H1 (cell line): ENCODE measurements around the gene MYO3A. TPM values are rescaled to one million over a fixed set of nuclear protein-coding genes. Genes with fewer than 3 reads are reported as not detected.

ENCODE experiments used
- CTCF ChIA-PET: fragments of 300-600 bp; sonication (Branson Sonifier 250); formaldehyde crosslinking; loops from one replicate; lab custom pipeline; 2021; ENCODE audit not compliant: partially characterized antibody; lab: Charles Lee
- POLR2A ChIA-PET: fragments of 300-600 bp; sonication (Branson Sonifier 250); formaldehyde crosslinking; loops from one replicate; lab custom pipeline; 2021; ENCODE audit warnings: inconsistent platforms; ENCODE audit not compliant: partially characterized antibody; lab: Charles Lee
- DNase-seq, 2 experiments: peaks; one replicate each; pipeline versions ENCODE4 v3.0.0 to v3.0.0-alpha.2; 2010 to 2022; ENCODE audit warnings: low spot score in 2 of 2, low read depth in 1 of 2, mixed read lengths in 1 of 2
- FAIRE-seq: peaks from 2 replicates; lab custom pipeline; 2011; peaks lifted over from hg19 to GRCh38; lab: Jason Lieb, UNC
- H2AFZ ChIP-seq: 2 replicates; pipeline ENCODE4 v1.8.1; 2012; ENCODE audit warnings: low read length, inconsistent platforms
- H2AK5ac ChIP-seq: 2 replicates; pipeline ENCODE4 v1.6.1; 2013; ENCODE audit warnings: low read depth, low read length
- H2BK120ac ChIP-seq: replicated peaks from 2 replicates; pipeline ENCODE3; 2013; ENCODE audit warnings: low read depth, low read length, inconsistent platforms
- H2BK12ac ChIP-seq: 2 replicates; pipeline ENCODE4 v1.6.1; 2013; ENCODE audit warnings: low read depth, low read length
- H2BK15ac ChIP-seq: 2 replicates; pipeline ENCODE4 v1.6.1; 2013; ENCODE audit warnings: low read length
- H2BK20ac ChIP-seq: 2 replicates; pipeline ENCODE4 v1.6.1; 2013; ENCODE audit warnings: low read length
- H2BK5ac ChIP-seq: 2 replicates; pipeline ENCODE4 v1.6.1; 2013; ENCODE audit warnings: low read depth, low read length
- H3K14ac ChIP-seq: 2 replicates; pipeline ENCODE4 v1.6.1; 2013; ENCODE audit warnings: inconsistent platforms; ENCODE audit not compliant: insufficient read length
- H3K18ac ChIP-seq: 2 replicates; pipeline ENCODE4 v1.6.1; 2013; ENCODE audit warnings: low read length; ENCODE audit errors: extremely low read depth
- H3K23ac ChIP-seq: 2 replicates; pipeline ENCODE4 v1.6.1; 2013; ENCODE audit warnings: inconsistent platforms; ENCODE audit not compliant: insufficient read length
- H3K23me2 ChIP-seq: 2 replicates; pipeline ENCODE4 v1.6.1; 2013; ENCODE audit warnings: low read depth, low read length
- H3K27ac ChIP-seq: 2 replicates; pipeline ENCODE4 v1.6.1; 2011; ENCODE audit warnings: low read depth, low read length, inconsistent platforms
- H3K27me3 ChIP-seq, 4 experiments: replicated peaks in 1 of 4; 1 replicate in 1 of 4; 2 replicates in 3 of 4; pipeline versions ENCODE4 v1.6.1 to v1.8.1; 2011 to 2013; ENCODE audit warnings: low read length in 3 of 4, mild to moderate bottlenecking in 3 of 4, inconsistent platforms in 2 of 4, mixed read lengths in 2 of 4, moderate library complexity in 1 of 4; ENCODE audit not compliant: control insufficient read depth in 3 of 4, insufficient read depth in 3 of 4; ENCODE audit errors: extremely low read depth in 1 of 4
- H3K36me3 ChIP-seq, 4 experiments: 2 replicates each; pipeline versions ENCODE4 v1.6.1 to v1.8.1; 2011 to 2013; ENCODE audit warnings: mild to moderate bottlenecking in 4 of 4, low read length in 3 of 4, moderate library complexity in 2 of 4, control low read depth in 1 of 4, inconsistent platforms in 1 of 4; ENCODE audit not compliant: insufficient read depth in 4 of 4, control insufficient read depth in 2 of 4
- H3K4ac ChIP-seq: replicated peaks from 2 replicates; pipeline ENCODE3; 2013; ENCODE audit warnings: low read length, low read depth, mixed read lengths, inconsistent platforms; ENCODE audit not compliant: insufficient read length
- H3K4me1 ChIP-seq, 4 experiments: replicated peaks in 1 of 4; 1 replicate in 1 of 4; 2 replicates in 3 of 4; pipeline versions ENCODE4 v1.6.1 to v1.8.1; 2011 to 2013; ENCODE audit warnings: low read length in 3 of 4, inconsistent platforms in 2 of 4, mixed read lengths in 1 of 4; ENCODE audit not compliant: insufficient read depth in 4 of 4, control insufficient read depth in 3 of 4
- H3K4me2 ChIP-seq, 2 experiments: 2 replicates each; pipeline versions ENCODE4 v1.6.1 to v1.8.1; 2011 to 2013; ENCODE audit warnings: low read depth in 2 of 2, low read length in 2 of 2, control low read depth in 1 of 2, inconsistent platforms in 1 of 2, mild to moderate bottlenecking in 1 of 2; ENCODE audit not compliant: insufficient read depth in 1 of 2
- H3K4me3 ChIP-seq, 4 experiments: fragments of 200-600, 300-600 bp in 1 of 4; sonication (generic), shearing (Covaris generic), sonication (Bioruptor Twin) in 1 of 4; 2 replicates each; pipeline versions ENCODE4 v1.5.1 to v1.8.1; 2011 to 2016; ENCODE audit warnings: low read length in 4 of 4, low read depth in 3 of 4, control low read depth in 2 of 4, inconsistent platforms in 2 of 4, mild to moderate bottlenecking in 2 of 4, mixed read lengths in 1 of 4, moderate library complexity in 1 of 4; ENCODE audit not compliant: insufficient read depth in 2 of 4; ENCODE audit errors: extremely low read depth in 1 of 4
- H3K56ac ChIP-seq: replicated peaks from 2 replicates; pipeline ENCODE3; 2013; ENCODE audit warnings: low read depth, mild to moderate bottlenecking, mixed read lengths, low read length, inconsistent platforms; ENCODE audit not compliant: insufficient read length
- H3K79me1 ChIP-seq: 2 replicates; pipeline ENCODE4 v1.6.1; 2013; ENCODE audit warnings: low read depth, low read length, control low read depth
- H3K79me2 ChIP-seq, 2 experiments: 2 replicates each; pipeline versions ENCODE4 v1.6.1 to v1.8.1; 2012 to 2013; ENCODE audit warnings: low read length in 2 of 2, mild to moderate bottlenecking in 2 of 2, inconsistent platforms in 1 of 2; ENCODE audit not compliant: insufficient read depth in 2 of 2, control insufficient read depth in 1 of 2
- H3K9ac ChIP-seq, 4 experiments: replicated peaks in 1 of 4; 1 replicate in 1 of 4; 2 replicates in 3 of 4; pipeline versions ENCODE4 v1.6.1 to v1.8.1; 2011 to 2013; ENCODE audit warnings: low read depth in 3 of 4, low read length in 3 of 4, control low read depth in 2 of 4, mild to moderate bottlenecking in 2 of 4, moderate library complexity in 2 of 4, inconsistent platforms in 1 of 4; ENCODE audit errors: extremely low read depth in 1 of 4
- H3K9me3 ChIP-seq, 2 experiments: 2 replicates each; pipeline versions ENCODE4 v1.6.1 to v1.8.1; 2012 to 2013; ENCODE audit warnings: mild to moderate bottlenecking in 2 of 2, moderate library complexity in 2 of 2, control low read depth in 1 of 2, inconsistent platforms in 1 of 2, low read depth in 1 of 2, low read length in 1 of 2, mixed read lengths in 1 of 2; ENCODE audit not compliant: insufficient read depth in 2 of 2
- H4K20me1 ChIP-seq, 2 experiments: replicated peaks in 1 of 2; 2 replicates each; pipeline versions ENCODE3 to v1.8.1; 2011 to 2013; ENCODE audit warnings: inconsistent platforms in 2 of 2, low read length in 2 of 2, mild to moderate bottlenecking in 1 of 2; ENCODE audit not compliant: insufficient read depth in 2 of 2, control insufficient read depth in 1 of 2
- H4K5ac ChIP-seq: 2 replicates; pipeline ENCODE4 v1.6.1; 2013; ENCODE audit warnings: low read length, low read depth, mixed read lengths, inconsistent platforms; ENCODE audit not compliant: insufficient read length
- H4K8ac ChIP-seq: 2 replicates; pipeline ENCODE4 v1.8.0; 2013; ENCODE audit warnings: mild to moderate bottlenecking, moderate library complexity, low read length, inconsistent platforms; ENCODE audit not compliant: insufficient read depth; ENCODE audit errors: extremely low read depth
- H4K91ac ChIP-seq: replicated peaks from 2 replicates; pipeline ENCODE3; 2013; ENCODE audit warnings: low read length, mixed read lengths, inconsistent platforms; ENCODE audit not compliant: insufficient read length
- FOSL1 ChIP-seq: IDR thresholded peaks from 2 replicates; pipeline ENCODE4 v1.6.1; 2011; ENCODE audit warnings: mild to moderate bottlenecking, low read depth, low read length, moderate library complexity; ENCODE audit not compliant: insufficient read depth
- polyA plus RNA-seq, 7 experiments: library from polyadenylated mRNA; depleted of rRNA in 3 of 7; stranded (reverse) in 5 of 7; unstranded in 2 of 7; fragments of >200 nt in 5 of 7; fragments of 200-250 nt in 2 of 7; gene quantifications; 1 replicate in 5 of 7; 2 replicates in 1 of 7; 4 replicates in 1 of 7; pipeline versions ENCODE4 v1.2.1 to v1.2.3, GENCODE V29; 2011 to 2013; ENCODE audit warnings: missing spikeins in 2 of 7, mixed read lengths in 2 of 7
- total RNA-seq: library from RNA; stranded (reverse); fragmentation: NEBNext Ultra II Directional; extraction: Animal tissue kit (Norgen Biotek cat#: 25700); gene quantifications from 2 replicates; pipeline ENCODE4 v1.2.1, GENCODE V29; 2021

The MYO3A gene
- total and polyA plus RNA-seq, 2 of the 8 experiments (the other 6 are each of a cell fraction or from before 2014, with no cell fraction given) = 3.9 to 5.3 TPM

- Histone ChIP-seq H2BK5ac (no peak overlapping the region), H3K27me3 (peaks cover 0 to 4% (median under 1%) of the 10 kb centered on the region in 4 experiments; a peak in 4 of 7 replicates), H3K56ac (no peak overlapping the region), H3K27ac (no peak overlapping the region), H3K18ac (no peak overlapping the region), H3K79me1 (no peaks in the 10 kb centered on the region), H4K5ac (no peak overlapping the region), H3K23ac (no peak overlapping the region), H3K4me3 (no peak overlapping the region), H4K20me1 (no peaks in the 10 kb centered on the region), H2AFZ (no peak overlapping the region), H2BK12ac (no peak overlapping the region), H3K36me3 (no peaks in the 10 kb centered on the region), H3K9ac (no peak overlapping the region), H2AK5ac (no peak overlapping the region), H3K4me1 (peaks cover 0 to 5% (median 0%) of the 10 kb centered on the region in 4 experiments; a peak in 1 of 7 replicates), H3K4ac (no peak overlapping the region), H3K23me2 (peaks cover 5% of the 10 kb centered on the region; the same call in 1 of the 2 replicates), H4K91ac (no peak overlapping the region), H4K8ac (no peak overlapping the region), H2BK120ac (no peak overlapping the region), H3K79me2 (no peaks in the 10 kb centered on the region), H2BK15ac (no peak overlapping the region), H2BK20ac (no peak overlapping the region), H3K9me3 (no peaks in the 10 kb centered on the region), H3K4me2 (no peak overlapping the region), H3K14ac (no peak overlapping the region)
- ChIA-PET POLR2A (interaction anchor here (1.2 kb wide), 1 partner anchor 49 kb away, joined by 3 read pairs; no protein-coding TSS in a partner anchor), CTCF (interaction anchor here (1.9 kb wide), 1 partner anchor 63 kb away, joined by 4 read pairs; no protein-coding TSS in a partner anchor)
- no peak for FAIRE-seq
- DNase-seq = no peak
- no peak for TF ChIP-seq FOSL1
Measured at GRCh38 chr10:25938405-25938804, 4.4 kb downstream of the MYO3A start.
